Stimulated activated effector memory CD8-positive, alpha-beta T cell treated with anti-CD3 and anti-CD28 coated beads, Interleukin-12 subunit alpha, Interleukin-12 subunit beta, amount 100 ng/mL, for 72 hours (primary cell): Measurements from ENCODE around the gene FGFR4.

ENCODE experiments used
- ATAC-seq: fragments of 150-1000 bp; cut with Tn5 transposase; 2 replicates; pipeline ENCODE4 v1.10.0; 2021
- DNase-seq, 2 donors: peaks; one replicate each; pipeline ENCODE4 v3.0.0; 2021 to 2022; ENCODE audit warnings: low spot score in 2 of 2
- H3K27ac Mint-ChIP-seq: one replicate; pipeline ENCODE4 v1.8.0; 2022; ENCODE audit warnings: mild to moderate bottlenecking, mixed read lengths
- H3K36me3 Mint-ChIP-seq: one replicate; pipeline ENCODE4 v1.8.0; 2022; ENCODE audit warnings: mild to moderate bottlenecking, mixed read lengths
- H3K4me1 Mint-ChIP-seq: one replicate; pipeline ENCODE4 v1.8.0; 2022; ENCODE audit warnings: mixed read lengths
- H3K4me3 Mint-ChIP-seq: one replicate; pipeline ENCODE4 v1.8.0; 2022; ENCODE audit warnings: mild to moderate bottlenecking, mixed read lengths
- H3K9me3 Mint-ChIP-seq: one replicate; pipeline ENCODE4 v1.8.0; 2022; ENCODE audit warnings: mixed read lengths

The FGFR4 gene

GRCh38 chr5:177071666-177072385, 14.9 kb upstream of the FGFR4 start:
- ATAC-seq = peak; percentile 79
- no peak overlapping the region for H3K27ac Mint-ChIP-seq
- no peak overlapping the region for H3K4me3 Mint-ChIP-seq
- peaks cover 12% of the 10 kb centered on the region for H3K36me3 Mint-ChIP-seq
- peak; percentile 65 to 86 for DNase-seq
- no peaks in the 10 kb centered on the region for H3K9me3 Mint-ChIP-seq
- H3K4me1 Mint-ChIP-seq = peaks cover 6% of the 10 kb centered on the region

GRCh38 chr5:177077335-177077734, 9.4 kb upstream of the FGFR4 start:
- peak overlapping the region; percentile 45 for H3K27ac Mint-ChIP-seq
- H3K4me1 Mint-ChIP-seq = no peaks in the 10 kb centered on the region
- no peak overlapping the region for H3K4me3 Mint-ChIP-seq
- H3K36me3 Mint-ChIP-seq = peaks cover 7% of the 10 kb centered on the region
- ATAC-seq (no peak), DNase-seq (no peak)
- no peaks in the 10 kb centered on the region for H3K9me3 Mint-ChIP-seq

- ATAC-seq = no peak
- Mint-ChIP-seq H3K4me1 (no peaks in the 10 kb centered on the region), H3K9me3 (no peaks in the 10 kb centered on the region), H3K27ac (no peak overlapping the region), H3K4me3 (no peak overlapping the region), H3K36me3 (peaks cover 7% of the 10 kb centered on the region)
- no peak for DNase-seq
These were observed 7.1 kb upstream of the FGFR4 start for GRCh38 chr5:177079606-177080005.

- H3K36me3 Mint-ChIP-seq = peaks cover 7% of the 10 kb centered on the region
- no peaks in the 10 kb centered on the region for H3K4me1 Mint-ChIP-seq
- no peak overlapping the region for H3K4me3 Mint-ChIP-seq
- no peak for ATAC-seq
- H3K27ac Mint-ChIP-seq = no peak overlapping the region
- no peaks in the 10 kb centered on the region for H3K9me3 Mint-ChIP-seq
- no peak for DNase-seq
These were observed 6.5 kb upstream of the FGFR4 start for GRCh38 chr5:177080265-177080664.

- H3K27ac Mint-ChIP-seq = no peak overlapping the region
- H3K4me1 Mint-ChIP-seq = peaks cover 8% of the 10 kb centered on the region
- H3K9me3 Mint-ChIP-seq = no peaks in the 10 kb centered on the region
- H3K4me3 Mint-ChIP-seq = no peak overlapping the region
- H3K36me3 Mint-ChIP-seq = peaks cover 7% of the 10 kb centered on the region
- DNase-seq (no peak), ATAC-seq (no peak)
These were observed 4.9 kb upstream of the FGFR4 start for GRCh38 chr5:177081859-177082258.

- no peak for DNase-seq
- Mint-ChIP-seq H3K9me3 (no peaks in the 10 kb centered on the region), H3K4me3 (no peak overlapping the region), H3K36me3 (no peaks in the 10 kb centered on the region), H3K4me1 (peaks cover 14% of the 10 kb centered on the region), H3K27ac (no peak overlapping the region)
- no peak for ATAC-seq
These were observed 3.4 kb upstream of the FGFR4 start for GRCh38 chr5:177083357-177083756.

GRCh38 chr5:177084175-177084574, 2.5 kb upstream of the FGFR4 start:
- no peaks in the 10 kb centered on the region for H3K36me3 Mint-ChIP-seq
- ATAC-seq (no peak), DNase-seq (no peak)
- H3K27ac Mint-ChIP-seq = no peak overlapping the region
- H3K9me3 Mint-ChIP-seq = no peaks in the 10 kb centered on the region
- H3K4me1 Mint-ChIP-seq = peaks cover 14% of the 10 kb centered on the region
- H3K4me3 Mint-ChIP-seq = no peak overlapping the region

GRCh38 chr5:177085985-177086653, 596 bp upstream of the FGFR4 start:
- Mint-ChIP-seq H3K9me3 (no peaks in the 10 kb centered on the region), H3K4me3 (peak overlapping the region; percentile 57), H3K27ac (no peak overlapping the region), H3K4me1 (peaks cover 14% of the 10 kb centered on the region), H3K36me3 (no peaks in the 10 kb centered on the region)
- no peak for DNase-seq
- no peak for ATAC-seq

GRCh38 chr5:177087398-177088005, 787 bp downstream of the FGFR4 start:
- H3K4me3 Mint-ChIP-seq = peak overlapping the region; percentile 57
- H3K9me3 Mint-ChIP-seq = no peaks in the 10 kb centered on the region

GRCh38 chr5:177089127-177089526, 2.4 kb downstream of the FGFR4 start:
- no peak overlapping the region for H3K4me3 Mint-ChIP-seq

More at GRCh38 chr5:177087398-177088005, 787 bp downstream of the FGFR4 start:
- no peaks in the 10 kb centered on the region for H3K36me3 Mint-ChIP-seq
- DNase-seq (no peak), ATAC-seq (no peak)
- no peak overlapping the region for H3K27ac Mint-ChIP-seq
- peaks cover 14% of the 10 kb centered on the region for H3K4me1 Mint-ChIP-seq

GRCh38 chr5:177089825-177090641, 3.3 kb downstream of the FGFR4 start:
- no peak overlapping the region for H3K4me3 Mint-ChIP-seq
- no peak overlapping the region for H3K27ac Mint-ChIP-seq
- H3K4me1 Mint-ChIP-seq = peaks cover 14% of the 10 kb centered on the region
- DNase-seq = no peak
- no peak for ATAC-seq
- H3K36me3 Mint-ChIP-seq = peaks cover 4% of the 10 kb centered on the region
- no peaks in the 10 kb centered on the region for H3K9me3 Mint-ChIP-seq

More at GRCh38 chr5:177089127-177089526, 2.4 kb downstream of the FGFR4 start:
- ATAC-seq (no peak), DNase-seq (no peak)
- H3K36me3 Mint-ChIP-seq = no peaks in the 10 kb centered on the region
- no peaks in the 10 kb centered on the region for H3K9me3 Mint-ChIP-seq
- peaks cover 14% of the 10 kb centered on the region for H3K4me1 Mint-ChIP-seq
- H3K27ac Mint-ChIP-seq = no peak overlapping the region

- DNase-seq (no peak), ATAC-seq (no peak)
- Mint-ChIP-seq H3K9me3 (no peaks in the 10 kb centered on the region), H3K4me1 (peaks cover 13% of the 10 kb centered on the region), H3K4me3 (no peak overlapping the region), H3K36me3 (peaks cover 4% of the 10 kb centered on the region), H3K27ac (no peak overlapping the region)
These were observed 4.1 kb downstream of the FGFR4 start for GRCh38 chr5:177090813-177091212.

GRCh38 chr5:177091232-177091631, 4.5 kb downstream of the FGFR4 start:
- Mint-ChIP-seq H3K36me3 (peaks cover 4% of the 10 kb centered on the region), H3K4me1 (peaks cover 9% of the 10 kb centered on the region), H3K9me3 (no peaks in the 10 kb centered on the region), H3K4me3 (no peak overlapping the region), H3K27ac (no peak overlapping the region)
- DNase-seq (no peak), ATAC-seq (no peak)

GRCh38 chr5:177092178-177093081, 5.7 kb downstream of the FGFR4 start:
- Mint-ChIP-seq H3K4me3 (no peak overlapping the region), H3K4me1 (peaks cover 5% of the 10 kb centered on the region), H3K36me3 (peaks cover 4% of the 10 kb centered on the region), H3K9me3 (no peaks in the 10 kb centered on the region), H3K27ac (no peak overlapping the region)
- ATAC-seq (no peak), DNase-seq (no peak)
